Mesodermal cell (in vitro differentiated cells): ENCODE data around the gene DNAH8.
A peak's percentile ranks its signal among the peaks of the same experiment; 100 is the strongest.
"Not testable (repeated sequence)": the region's sequence is repeated elsewhere in the genome, so short reads cannot be mapped to it uniquely, and the experiment has no call there.

Experiments used
- H3K27ac ChIP-seq: 2 replicates; pipeline ENCODE4 v1.7.0; 2013; ENCODE audit warnings: mild to moderate bottlenecking, low read depth, low read length, moderate library complexity; ENCODE audit not compliant: severe bottlenecking
- H3K36me3 ChIP-seq: 2 replicates; pipeline ENCODE4 v1.7.1; 2013; ENCODE audit warnings: mild to moderate bottlenecking, low read length, moderate library complexity; ENCODE audit not compliant: control insufficient read depth, insufficient read depth
- H3K4me1 ChIP-seq: one replicate; pipeline ENCODE4 v1.7.1; 2013; ENCODE audit warnings: mild to moderate bottlenecking, low read length; ENCODE audit not compliant: insufficient read depth, control insufficient read depth, poor library complexity, severe bottlenecking
- H3K4me3 ChIP-seq: 2 replicates; pipeline ENCODE4 v1.7.0; 2013; ENCODE audit warnings: low read length, control low read depth, mild to moderate bottlenecking; ENCODE audit not compliant: insufficient read depth, poor library complexity, severe bottlenecking; ENCODE audit errors: extremely low read depth
- H3K9me3 ChIP-seq: 2 replicates; pipeline ENCODE4 v1.7.1; 2013; ENCODE audit warnings: mild to moderate bottlenecking, low read length, moderate library complexity; ENCODE audit not compliant: control insufficient read depth
- WGBS, 2 experiments: methylation state at CpG; one replicate each; pipeline ENCODE4 v1.1.5; 2013; ENCODE audit warnings: missing lambda C conversion rate in 2 of 2; ENCODE audit not compliant: insufficient coverage in 2 of 2; 5-methylcytosine and 5-hydroxymethylcytosine counted together

Gene DNAH8

GRCh38 chr6:38779310-38780062, 64.4 kb downstream of the DNAH8 start:
- H3K4me3 ChIP-seq, result no peak overlapping the region
- no peaks in the 10 kb centered on the region for H3K9me3 ChIP-seq
- H3K27ac ChIP-seq, result no peak overlapping the region
- WGBS, 2 experiments, result 90 to 100% methylated on average over 2 of the region's 4 CpGs
- H3K4me1 ChIP-seq, result peaks cover 6% of the 10 kb centered on the region
- H3K36me3 ChIP-seq, result no peaks in the 10 kb centered on the region

GRCh38 chr6:38782616-38783015, 67.5 kb downstream of the DNAH8 start:
- H3K9me3 ChIP-seq, result no peaks in the 10 kb centered on the region
- no peak overlapping the region for H3K4me3 ChIP-seq
- H3K36me3 ChIP-seq, result no peaks in the 10 kb centered on the region
- WGBS, 2 experiments, result 100% methylated on average over 1 of the region's 2 CpGs; no CpG with 5 or more reads in 1 of the 2 experiments
- peaks cover 4% of the 10 kb centered on the region for H3K4me1 ChIP-seq
- H3K27ac ChIP-seq, result no peak overlapping the region

- 74 to 78% methylated on average over 5 to 6 of the region's 11 CpGs for WGBS, 2 experiments
- H3K4me1 ChIP-seq, result peaks cover 4% of the 10 kb centered on the region
- no peak overlapping the region for H3K27ac ChIP-seq
- no peaks in the 10 kb centered on the region for H3K9me3 ChIP-seq
- H3K4me3 ChIP-seq, result no peak overlapping the region
- H3K36me3 ChIP-seq, result no peaks in the 10 kb centered on the region
Measured at GRCh38 chr6:38783443-38784228, 68.5 kb downstream of the DNAH8 start.

- WGBS, 2 experiments, result no CpG with 5 or more reads among the region's 2 CpGs
- H3K9me3 ChIP-seq, result no peaks in the 10 kb centered on the region
- H3K36me3 ChIP-seq, result no peaks in the 10 kb centered on the region
- H3K27ac ChIP-seq, result no peak overlapping the region
- H3K4me1 ChIP-seq, result peaks cover 4% of the 10 kb centered on the region
- no peak overlapping the region for H3K4me3 ChIP-seq
Measured at GRCh38 chr6:38784506-38785235, 69.6 kb downstream of the DNAH8 start.

GRCh38 chr6:38786486-38786885, 71.4 kb downstream of the DNAH8 start:
- Histone ChIP-seq H3K4me3 (no peak overlapping the region), H3K36me3 (no peaks in the 10 kb centered on the region), H3K4me1 (peaks cover 4% of the 10 kb centered on the region), H3K9me3 (no peaks in the 10 kb centered on the region), H3K27ac (no peak overlapping the region)
- 89 to 100% methylated on average over 4 to 5 of the region's 5 CpGs for WGBS, 2 experiments

- Histone ChIP-seq H3K4me1 (peaks cover 4% of the 10 kb centered on the region), H3K9me3 (no peaks in the 10 kb centered on the region), H3K36me3 (no peaks in the 10 kb centered on the region), H3K4me3 (no peak overlapping the region), H3K27ac (no peak overlapping the region)
- WGBS, 2 experiments, result no CpG with 5 or more reads among the region's 2 CpGs
Measured at GRCh38 chr6:38789256-38789655, 74.1 kb downstream of the DNAH8 start.

GRCh38 chr6:38792356-38792755, 77.2 kb downstream of the DNAH8 start:
- Histone ChIP-seq H3K4me3 (no peak overlapping the region), H3K36me3 (no peaks in the 10 kb centered on the region), H3K4me1 (peaks cover 8% of the 10 kb centered on the region), H3K9me3 (no peaks in the 10 kb centered on the region), H3K27ac (no peak overlapping the region)
- WGBS, 2 experiments, result 93 to 100% methylated on average over 2 of the region's 2 CpGs

GRCh38 chr6:38794682-38795081, 79.6 kb downstream of the DNAH8 start:
- H3K4me3 ChIP-seq, result no peak overlapping the region
- H3K4me1 ChIP-seq, result peaks cover 15% of the 10 kb centered on the region
- no CpG with 5 or more reads among the region's 3 CpGs for WGBS, 2 experiments
- no peak overlapping the region for H3K27ac ChIP-seq
- H3K36me3 ChIP-seq, result no peaks in the 10 kb centered on the region
- H3K9me3 ChIP-seq, result no peaks in the 10 kb centered on the region

- Histone ChIP-seq H3K36me3 (no peaks in the 10 kb centered on the region), H3K4me3 (no peak overlapping the region), H3K9me3 (no peaks in the 10 kb centered on the region), H3K27ac (peak overlapping the region; percentile 57), H3K4me1 (peaks cover 15% of the 10 kb centered on the region)
- 82 to 86% methylated on average over 2 to 3 of the region's 3 CpGs for WGBS, 2 experiments
Measured at GRCh38 chr6:38796006-38796405, 80.9 kb downstream of the DNAH8 start.

- peak overlapping the region; percentile 60 for H3K27ac ChIP-seq
- H3K4me3 ChIP-seq, H3K9me3 ChIP-seq, H3K36me3 ChIP-seq: not testable (repeated sequence)
- H3K4me1 ChIP-seq, result peaks cover 15% of the 10 kb centered on the region
- 86 to 89% methylated on average over 8 of the region's 9 CpGs for WGBS, 2 experiments
Measured at GRCh38 chr6:38796437-38796836, 81.3 kb downstream of the DNAH8 start.
